Measurements from ENCODE around the gene SPAG9.

Gene SPAG9

GRCh38 chr17:51028176-51028863, 92.3 kb downstream of the SPAG9 start:
- TF ChIP-seq POLR2AphosphoS5 (IDR thresholded peaks at IDR 0.05; ENCODE audit: borderline replicate concordance, low read depth, low read length) (no peak), FOXP2 (optimal IDR thresholded peaks at IDR 0.05; ENCODE audit: control extremely low read depth, extremely low read length, insufficient read depth) (no peak), EZH2 (IDR thresholded peaks at IDR 0.05) (no peak)
- Histone ChIP-seq H3K9ac (ENCODE audit: insufficient read length) (no peak overlapping the region), H3K36me3 (ENCODE audit: insufficient read depth, low read length) (no peaks in the 10 kb centered on the region), H3K4me3 (no peak overlapping the region), H3K27ac (no peak overlapping the region), H3K9me3 (ENCODE audit: low read depth, low read length) (no peaks in the 10 kb centered on the region)
- DNase-seq (ENCODE audit: low read depth, low spot score) = no peak

GRCh38 chr17:51018541-51018940, 102.1 kb downstream of the SPAG9 start:
- no peak for DNase-seq (ENCODE audit: low read depth, low spot score)
- H3K4me3 ChIP-seq = no peak overlapping the region
- no peak overlapping the region for H3K27ac ChIP-seq
- no peak overlapping the region for H3K9ac ChIP-seq (ENCODE audit: insufficient read length)
- no peak for TF ChIP-seq FOXP2 (optimal IDR thresholded peaks at IDR 0.05; ENCODE audit: control extremely low read depth, extremely low read length, insufficient read depth)
- TF ChIP-seq POLR2AphosphoS5 (IDR thresholded peaks at IDR 0.05; ENCODE audit: borderline replicate concordance, low read depth, low read length) = no peak
- no peak for TF ChIP-seq EZH2 (IDR thresholded peaks at IDR 0.05)
- H3K36me3 ChIP-seq (ENCODE audit: insufficient read depth, low read length) = peaks cover 30% of the 10 kb centered on the region
- H3K9me3 ChIP-seq (ENCODE audit: low read depth, low read length) = no peaks in the 10 kb centered on the region

GRCh38 chr17:51017270-51017669, 103.4 kb downstream of the SPAG9 start:
- no peak overlapping the region for H3K27ac ChIP-seq
- TF ChIP-seq FOXP2 (optimal IDR thresholded peaks at IDR 0.05; ENCODE audit: control extremely low read depth, extremely low read length, insufficient read depth) (no peak), EZH2 (IDR thresholded peaks at IDR 0.05) (no peak), POLR2AphosphoS5 (IDR thresholded peaks at IDR 0.05; ENCODE audit: borderline replicate concordance, low read depth, low read length) (no peak)
- no peaks in the 10 kb centered on the region for H3K9me3 ChIP-seq (ENCODE audit: low read depth, low read length)
- H3K4me3 ChIP-seq = no peak overlapping the region
- no peak overlapping the region for H3K9ac ChIP-seq (ENCODE audit: insufficient read length)
- no peak for DNase-seq (ENCODE audit: low read depth, low spot score)
- peaks cover 30% of the 10 kb centered on the region for H3K36me3 ChIP-seq (ENCODE audit: insufficient read depth, low read length)

GRCh38 chr17:51016099-51016498, 104.6 kb downstream of the SPAG9 start:
- Histone ChIP-seq H3K27ac (peak overlapping the region; percentile 83; the same call in 1 of the 2 replicates), H3K9ac (ENCODE audit: insufficient read length) (no peak overlapping the region), H3K36me3 (ENCODE audit: insufficient read depth, low read length) (peaks cover 30% of the 10 kb centered on the region), H3K4me3 (no peak overlapping the region), H3K9me3 (ENCODE audit: low read depth, low read length) (no peaks in the 10 kb centered on the region)
- DNase-seq (ENCODE audit: low read depth, low spot score) = no peak
- TF ChIP-seq EZH2 (IDR thresholded peaks at IDR 0.05) (no peak), FOXP2 (optimal IDR thresholded peaks at IDR 0.05; ENCODE audit: control extremely low read depth, extremely low read length, insufficient read depth) (no peak), POLR2AphosphoS5 (IDR thresholded peaks at IDR 0.05; ENCODE audit: borderline replicate concordance, low read depth, low read length) (no peak)

- peak overlapping the region; percentile 22 for H3K9ac ChIP-seq (ENCODE audit: insufficient read length)
- no peak for DNase-seq (ENCODE audit: low read depth, low spot score)
- H3K36me3 ChIP-seq (ENCODE audit: insufficient read depth, low read length) = peaks cover 27% of the 10 kb centered on the region
- 0 out of 2 replicates have a peak overlapping the region, but pooled peaks have one; percentile 31 for H3K4me3 ChIP-seq
- H3K9me3 ChIP-seq (ENCODE audit: low read depth, low read length) = no peaks in the 10 kb centered on the region
- TF ChIP-seq EZH2 (IDR thresholded peaks at IDR 0.05) (no peak), FOXP2 (optimal IDR thresholded peaks at IDR 0.05; ENCODE audit: control extremely low read depth, extremely low read length, insufficient read depth) (no peak), POLR2AphosphoS5 (IDR thresholded peaks at IDR 0.05; ENCODE audit: borderline replicate concordance, low read depth, low read length) (no peak)
- H3K27ac ChIP-seq = peak overlapping the region; percentile 83
Measured at GRCh38 chr17:51015145-51015558, 105.5 kb downstream of the SPAG9 start.

GRCh38 chr17:51014129-51014528, 106.5 kb downstream of the SPAG9 start:
- H3K9ac ChIP-seq (ENCODE audit: insufficient read length) = no peak overlapping the region
- TF ChIP-seq FOXP2 (optimal IDR thresholded peaks at IDR 0.05; ENCODE audit: control extremely low read depth, extremely low read length, insufficient read depth) (no peak), POLR2AphosphoS5 (IDR thresholded peaks at IDR 0.05; ENCODE audit: borderline replicate concordance, low read depth, low read length) (no peak), EZH2 (IDR thresholded peaks at IDR 0.05) (no peak)
- H3K27ac ChIP-seq = no peak overlapping the region
- H3K9me3 ChIP-seq (ENCODE audit: low read depth, low read length) = no peaks in the 10 kb centered on the region
- no peak for DNase-seq (ENCODE audit: low read depth, low spot score)
- H3K4me3 ChIP-seq = no peak overlapping the region
- H3K36me3 ChIP-seq (ENCODE audit: insufficient read depth, low read length) = peaks cover 23% of the 10 kb centered on the region

- Histone ChIP-seq H3K27ac (no peak overlapping the region), H3K9ac (ENCODE audit: insufficient read length) (no peak overlapping the region), H3K9me3 (ENCODE audit: low read depth, low read length) (no peaks in the 10 kb centered on the region), H3K36me3 (ENCODE audit: insufficient read depth, low read length) (peaks cover 19% of the 10 kb centered on the region), H3K4me3 (no peak overlapping the region)
- TF ChIP-seq FOXP2 (optimal IDR thresholded peaks at IDR 0.05; ENCODE audit: control extremely low read depth, extremely low read length, insufficient read depth) (no peak), EZH2 (IDR thresholded peaks at IDR 0.05) (no peak), POLR2AphosphoS5 (IDR thresholded peaks at IDR 0.05; ENCODE audit: borderline replicate concordance, low read depth, low read length) (no peak)
- DNase-seq (ENCODE audit: low read depth, low spot score) = no peak
Measured at GRCh38 chr17:51013322-51013721, 107.3 kb downstream of the SPAG9 start.

GRCh38 chr17:51012538-51012937, 108.1 kb downstream of the SPAG9 start:
- DNase-seq (ENCODE audit: low read depth, low spot score) = no peak
- Histone ChIP-seq H3K9me3 (ENCODE audit: low read depth, low read length) (no peaks in the 10 kb centered on the region), H3K9ac (ENCODE audit: insufficient read length) (no peak overlapping the region), H3K36me3 (ENCODE audit: insufficient read depth, low read length) (peaks cover 16% of the 10 kb centered on the region), H3K27ac (no peak overlapping the region), H3K4me3 (no peak overlapping the region)
- TF ChIP-seq EZH2 (IDR thresholded peaks at IDR 0.05) (no peak), POLR2AphosphoS5 (IDR thresholded peaks at IDR 0.05; ENCODE audit: borderline replicate concordance, low read depth, low read length) (no peak), FOXP2 (optimal IDR thresholded peaks at IDR 0.05; ENCODE audit: control extremely low read depth, extremely low read length, insufficient read depth) (no peak)
